Transverse colon (tissue), 4 donors: ENCODE data around the gene DBNL. TPM values are rescaled to one million over a fixed set of nuclear protein-coding genes. Genes with fewer than 3 reads are reported as not detected.
A peak's percentile ranks its signal among the peaks of the same experiment; 100 is the strongest.

ENCODE experiments used
- DNase-seq: peaks from one replicate; pipeline ENCODE4 v3.0.0-alpha.2; 2019
- H3K27ac ChIP-seq, 4 donors: fragments of 200-600 bp; sonication (generic); 2 replicates each; pipeline ENCODE4 v1.5.1; 2016 to 2018; ENCODE audit warnings: inconsistent platforms in 4 of 4
- H3K27me3 ChIP-seq: fragments of 200-600 bp; sonication (generic); 2 replicates; pipeline ENCODE4 v1.5.1; 2017; ENCODE audit warnings: inconsistent platforms
- H3K36me3 ChIP-seq, 4 donors: fragments of 200-600 bp; sonication (generic); 2 replicates each; pipeline ENCODE4 v1.5.1; 2017 to 2019; ENCODE audit warnings: inconsistent platforms in 4 of 4
- H3K4me1 ChIP-seq, 4 donors: fragments of 200-600 bp; sonication (generic); 2 replicates each; pipeline ENCODE4 v1.5.1; 2017 to 2020; ENCODE audit warnings: inconsistent platforms in 4 of 4
- H3K4me3 ChIP-seq, 4 donors: fragments of 200-600 bp; sonication (generic); 1 replicate in 1 of 4; 2 replicates in 3 of 4; pipeline versions ENCODE4 v1.5.1 to v1.6.1; 2017 to 2019; ENCODE audit warnings: inconsistent platforms in 4 of 4
- H3K9me3 ChIP-seq, 2 donors: fragments of 200-600 bp; sonication (generic); 2 replicates each; pipeline ENCODE4 v1.5.1; 2017 to 2019; ENCODE audit warnings: inconsistent platforms in 2 of 2
- CTCF ChIP-seq, 5 experiments: fragments of 200-600 bp in 3 of 5; fragments of 450-650 bp in 2 of 5; sonication (generic) in 3 of 5; IDR thresholded peaks; 1 replicate in 2 of 5; 2 replicates in 3 of 5; pipeline ENCODE4 v1.5.1; 2016 to 2017; ENCODE audit warnings: antibody characterized with exemption in 5 of 5, inconsistent platforms in 3 of 5, mild to moderate bottlenecking in 2 of 5, moderate library complexity in 1 of 5
- EP300 ChIP-seq: sonication (generic); formaldehyde crosslinking; IDR thresholded peaks from one replicate; pipeline ENCODE4 v1.6.1; 2017; ENCODE audit warnings: antibody characterized with exemption, low read depth
- POLR2A ChIP-seq: fragments of 450-650 bp; IDR thresholded peaks from one replicate; pipeline ENCODE4 v1.6.1; 2016; ENCODE audit warnings: antibody characterized with exemption, mild to moderate bottlenecking, moderate library complexity
- POLR2AphosphoS5 ChIP-seq, 3 donors: sonication (generic); formaldehyde crosslinking; IDR thresholded peaks; one replicate each; pipeline ENCODE4 v1.6.1; 2016; ENCODE audit warnings: antibody characterized with exemption in 3 of 3
- WGBS, 2 donors: methylation state at CpG; one replicate each; pipeline ENCODE4 v1.1.5; 2018; ENCODE audit warnings: low coverage in 1 of 2; 5-methylcytosine and 5-hydroxymethylcytosine counted together
- in situ Hi-C, 4 donors: fragments of 200-750 bp; cut with MboI; loops; one replicate each; pipeline versions ENCODE4 v1.15.0 to v1.15.1; 2017; ENCODE audit warnings: low sequenced_read_pairs in 3 of 4, low pct_ligation_motif_present in 1 of 4, low pct_unique_long_range_greater_than_20kb in 1 of 4
- intact Hi-C: fragments of 100-400 bp; cut with DNase I; formaldehyde crosslinking; loops from one replicate; pipeline ENCODE4 v1.15.1; 2023; ENCODE audit warnings: low total_unique reads
- total RNA-seq, 4 donors: library from RNA; depleted of rRNA; stranded (reverse); fragments of >200 nt; gene quantifications; one replicate each; pipeline ENCODE4 v1.1.0, GENCODE V29; 2016

Gene DBNL
- total RNA-seq, 4 donors from 2014 or later = 97.5 to 184 (median 137) TPM

GRCh38 chr7:44043902-44044301 is 600 bp upstream of the DBNL start:
- H3K27ac ChIP-seq = peak overlapping the region; percentile 90 to 95 (median 94)
- peaks cover 15 to 46% (median 31%) of the 10 kb centered on the region in 4 donors for H3K4me1 ChIP-seq
- no peaks in the 10 kb centered on the region for H3K36me3 ChIP-seq
- TF ChIP-seq CTCF (IDR thresholded peaks at IDR 0.05) (no peak), POLR2A (no peak), POLR2AphosphoS5 (IDR thresholded peaks at IDR 0.05) (no peak), EP300 (no peak)
- WGBS, 2 donors = 19% methylated on average over 8 of the region's 8 CpGs; no CpG with 5 or more reads in 1 of the 2 donors
- no peaks in the 10 kb centered on the region for H3K27me3 ChIP-seq
- intact Hi-C loops = no loop called here
- DNase-seq = no peak
- in situ Hi-C loops = no loop called here
- H3K4me3 ChIP-seq = peak overlapping the region; percentile 80 to 94 (median 83)
- no peaks in the 10 kb centered on the region for H3K9me3 ChIP-seq

- Histone ChIP-seq H3K36me3 (peaks cover 0 to 4% (median 0%) of the 10 kb centered on the region in 4 donors), H3K9me3 (no peaks in the 10 kb centered on the region), H3K27ac (peak overlapping the region; percentile 90 to 95 (median 94)), H3K27me3 (no peaks in the 10 kb centered on the region), H3K4me1 (peaks cover 15 to 44% (median 30%) of the 10 kb centered on the region in 4 donors), H3K4me3 (peak overlapping the region; percentile 80 to 94 (median 83))
- DNase-seq = no peak
- 27% methylated on average over 14 of the region's 15 CpGs; no CpG with 5 or more reads in 1 of the 2 donors for WGBS, 2 donors
- intact Hi-C loops = no loop called here
- TF ChIP-seq POLR2AphosphoS5 (IDR thresholded peaks at IDR 0.05) (no peak), CTCF (IDR thresholded peaks at IDR 0.05) (no peak), POLR2A (no peak), EP300 (no peak)
- in situ Hi-C loops = no loop called here
These were observed 918 bp downstream of the DBNL start for GRCh38 chr7:44045226-44046014.

- TF ChIP-seq EP300 (no peak), CTCF (IDR thresholded peaks at IDR 0.05) (no peak), POLR2A (no peak), POLR2AphosphoS5 (IDR thresholded peaks at IDR 0.05) (no peak)
- Histone ChIP-seq H3K27me3 (no peaks in the 10 kb centered on the region), H3K36me3 (peaks cover 0 to 11% (median 4%) of the 10 kb centered on the region in 4 donors), H3K9me3 (no peaks in the 10 kb centered on the region), H3K4me3 (no peak overlapping the region), H3K27ac (peak overlapping the region; percentile 90 to 95 (median 94)), H3K4me1 (peaks cover 15 to 35% (median 25%) of the 10 kb centered on the region in 4 donors)
- WGBS, 2 donors = 62 to 70% methylated on average over 3 to 8 of the region's 8 CpGs
- intact Hi-C loops (no loop called here), in situ Hi-C loops (no loop called here)
- no peak for DNase-seq
These were observed 2.0 kb downstream of the DBNL start for GRCh38 chr7:44046321-44047061.
